Activated CD8-positive, alpha-beta T cell treated with anti-CD3 and anti-CD28 coated beads for 36 hours (primary cell): ENCODE measurements around the gene PTPRQ. TPM values are rescaled to one million over a fixed set of nuclear protein-coding genes. Genes with fewer than 3 reads are reported as not detected.
A peak's percentile ranks its signal among the peaks of the same experiment; 100 is the strongest.

Experiments
- ATAC-seq: fragments of 200-7000 bp; cut with Tn5 transposase; one replicate; pipeline ENCODE4 v1.10.0; 2021; ENCODE audit warnings: mild to moderate bottlenecking, moderate library complexity
- CTCF ChIA-PET: fragments of 350-600 bp; sonication (Branson Sonifier 250); formaldehyde crosslinking; loops from one replicate; lab custom pipeline; 2021; ENCODE audit warnings: antibody characterized with exemption; lab: Charles Lee
- POLR2A ChIA-PET: fragments of 350-600 bp; sonication (Branson Sonifier 250); formaldehyde crosslinking; loops from one replicate; lab custom pipeline; 2021; ENCODE audit warnings: antibody characterized with exemption; lab: Charles Lee
- DNase-seq: peaks from one replicate; pipeline ENCODE4 v3.0.0-alpha.2; 2020
- H3K27ac Mint-ChIP-seq: one replicate; pipeline ENCODE4 v1.8.0; 2021; ENCODE audit warnings: mild to moderate bottlenecking, mixed read lengths
- H3K27me3 Mint-ChIP-seq: one replicate; pipeline ENCODE4 v1.8.0; 2021; ENCODE audit warnings: mixed read lengths
- H3K36me3 Mint-ChIP-seq: one replicate; pipeline ENCODE4 v1.8.0; 2021; ENCODE audit warnings: low read depth, mixed read lengths
- H3K4me1 Mint-ChIP-seq: one replicate; pipeline ENCODE4 v1.8.0; 2021; ENCODE audit warnings: low read depth, mixed read lengths
- H3K4me3 Mint-ChIP-seq: one replicate; pipeline ENCODE4 v1.8.0; 2021; ENCODE audit warnings: mild to moderate bottlenecking, moderate library complexity, mixed read lengths
- H3K9me3 Mint-ChIP-seq: one replicate; pipeline ENCODE4 v1.8.0; 2021; ENCODE audit warnings: mixed read lengths
- intact Hi-C: fragments of 100-400 bp; cut with micrococcal nuclease; formaldehyde crosslinking; loops from one replicate; pipeline ENCODE4 v1.10.0; 2022
- total RNA-seq, 2 experiments: library from RNA; stranded (reverse); gene quantifications; one replicate each; pipeline ENCODE4 v1.2.3, GENCODE V29; 2021
- TF ChIP-seq, protein P1 (sequence below): fragments of 200-600 bp; IDR thresholded peaks from one replicate; pipeline ENCODE4 v1.8.0; 2022; ENCODE audit warnings: antibody characterized with exemption, mild to moderate bottlenecking

The PTPRQ gene
- total RNA-seq, 2 experiments from 2014 or later = not detected

DNA sequence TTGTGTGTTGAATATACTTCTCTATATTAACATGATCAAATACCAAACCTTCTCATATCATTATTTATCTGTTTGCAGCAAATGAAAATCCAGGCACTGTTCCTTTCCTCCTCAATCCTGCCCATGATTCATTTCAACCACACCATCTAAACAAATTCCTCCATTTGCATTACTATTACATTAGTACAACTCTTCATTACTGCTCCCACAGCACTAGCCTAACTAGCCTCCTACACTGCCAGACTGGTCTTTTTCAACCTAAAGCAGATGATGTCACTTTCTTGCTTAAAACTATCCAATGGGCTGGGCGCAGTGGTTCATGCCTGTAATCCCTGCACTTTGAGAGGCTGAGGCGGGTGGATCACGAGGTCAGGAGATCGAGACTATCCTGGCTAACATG lies 146.1 kb downstream of the PTPRQ start:
- TF ChIP-seq, protein P1, sequence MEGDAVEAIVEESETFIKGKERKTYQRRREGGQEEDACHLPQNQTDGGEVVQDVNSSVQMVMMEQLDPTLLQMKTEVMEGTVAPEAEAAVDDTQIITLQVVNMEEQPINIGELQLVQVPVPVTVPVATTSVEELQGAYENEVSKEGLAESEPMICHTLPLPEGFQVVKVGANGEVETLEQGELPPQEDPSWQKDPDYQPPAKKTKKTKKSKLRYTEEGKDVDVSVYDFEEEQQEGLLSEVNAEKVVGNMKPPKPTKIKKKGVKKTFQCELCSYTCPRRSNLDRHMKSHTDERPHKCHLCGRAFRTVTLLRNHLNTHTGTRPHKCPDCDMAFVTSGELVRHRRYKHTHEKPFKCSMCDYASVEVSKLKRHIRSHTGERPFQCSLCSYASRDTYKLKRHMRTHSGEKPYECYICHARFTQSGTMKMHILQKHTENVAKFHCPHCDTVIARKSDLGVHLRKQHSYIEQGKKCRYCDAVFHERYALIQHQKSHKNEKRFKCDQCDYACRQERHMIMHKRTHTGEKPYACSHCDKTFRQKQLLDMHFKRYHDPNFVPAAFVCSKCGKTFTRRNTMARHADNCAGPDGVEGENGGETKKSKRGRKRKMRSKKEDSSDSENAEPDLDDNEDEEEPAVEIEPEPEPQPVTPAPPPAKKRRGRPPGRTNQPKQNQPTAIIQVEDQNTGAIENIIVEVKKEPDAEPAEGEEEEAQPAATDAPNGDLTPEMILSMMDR = no peak
- POLR2A ChIA-PET = no interaction called here
- ATAC-seq (no peak), DNase-seq (no peak)
- Mint-ChIP-seq H3K27ac (no peak overlapping the region), H3K4me3 (no peak overlapping the region), H3K9me3 (peaks cover 3% of the 10 kb centered on the region), H3K27me3 (no peaks in the 10 kb centered on the region), H3K36me3 (no peaks in the 10 kb centered on the region), H3K4me1 (no peaks in the 10 kb centered on the region)
- intact Hi-C loops = no loop called here
- CTCF ChIA-PET = no interaction called here

DNA sequence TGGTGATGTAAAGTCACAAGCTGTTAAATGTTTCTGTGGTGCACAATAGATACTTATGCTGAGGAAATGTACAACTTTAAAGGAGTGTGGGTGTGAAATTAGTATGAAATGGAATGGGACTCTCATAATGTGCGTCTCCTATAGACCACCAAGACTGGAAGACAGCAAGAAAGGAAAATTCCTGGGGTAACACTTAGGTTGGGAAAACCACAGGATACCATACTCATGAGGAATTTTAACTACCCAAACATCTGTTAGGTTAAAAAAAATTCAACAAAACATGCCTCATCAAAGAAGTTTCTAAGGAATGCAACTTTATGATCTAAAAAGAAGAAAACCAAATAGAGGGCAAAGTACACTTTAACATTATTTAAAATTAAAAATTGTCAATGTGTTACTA lies 149.7 kb downstream of the PTPRQ start:
- intact Hi-C loops = no loop called here
- Mint-ChIP-seq H3K9me3 (peaks cover 3% of the 10 kb centered on the region), H3K36me3 (no peaks in the 10 kb centered on the region), H3K4me1 (no peaks in the 10 kb centered on the region), H3K27ac (no peak overlapping the region), H3K4me3 (no peak overlapping the region), H3K27me3 (no peaks in the 10 kb centered on the region)
- DNase-seq (no peak), ATAC-seq (no peak)
- ChIA-PET CTCF (no interaction called here), POLR2A (no interaction called here)
- TF ChIP-seq, protein P1 = no peak

DNA sequence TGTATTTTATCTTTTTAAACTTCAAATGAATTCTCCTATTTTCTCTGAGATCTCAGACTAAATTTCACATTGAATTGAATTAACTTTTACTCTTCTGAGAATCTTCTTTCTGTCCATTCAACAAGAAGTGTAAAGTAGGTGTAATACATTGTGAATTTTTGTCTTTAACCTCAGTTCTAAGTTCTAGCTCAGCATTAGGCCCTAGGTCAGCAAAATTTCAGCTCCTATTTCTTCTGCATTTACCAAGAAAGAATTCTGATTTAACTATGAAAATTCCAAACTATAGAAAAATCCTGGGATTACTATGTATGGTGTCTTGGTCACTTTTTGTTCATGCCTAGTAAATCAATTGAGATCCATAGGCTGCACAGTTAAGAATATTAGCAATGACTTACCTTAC lies 152.5 kb downstream of the PTPRQ start:
- H3K27ac Mint-ChIP-seq = no peak overlapping the region
- intact Hi-C loops = no loop called here
- ChIA-PET CTCF (no interaction called here), POLR2A (no interaction called here)
- DNase-seq (no peak), ATAC-seq (no peak)
- TF ChIP-seq, protein P1 = no peak
- no peak overlapping the region for H3K4me3 Mint-ChIP-seq
- H3K27me3 Mint-ChIP-seq = no peaks in the 10 kb centered on the region
- no peaks in the 10 kb centered on the region for H3K9me3 Mint-ChIP-seq
- H3K4me1 Mint-ChIP-seq = no peaks in the 10 kb centered on the region
- no peaks in the 10 kb centered on the region for H3K36me3 Mint-ChIP-seq

DNA sequence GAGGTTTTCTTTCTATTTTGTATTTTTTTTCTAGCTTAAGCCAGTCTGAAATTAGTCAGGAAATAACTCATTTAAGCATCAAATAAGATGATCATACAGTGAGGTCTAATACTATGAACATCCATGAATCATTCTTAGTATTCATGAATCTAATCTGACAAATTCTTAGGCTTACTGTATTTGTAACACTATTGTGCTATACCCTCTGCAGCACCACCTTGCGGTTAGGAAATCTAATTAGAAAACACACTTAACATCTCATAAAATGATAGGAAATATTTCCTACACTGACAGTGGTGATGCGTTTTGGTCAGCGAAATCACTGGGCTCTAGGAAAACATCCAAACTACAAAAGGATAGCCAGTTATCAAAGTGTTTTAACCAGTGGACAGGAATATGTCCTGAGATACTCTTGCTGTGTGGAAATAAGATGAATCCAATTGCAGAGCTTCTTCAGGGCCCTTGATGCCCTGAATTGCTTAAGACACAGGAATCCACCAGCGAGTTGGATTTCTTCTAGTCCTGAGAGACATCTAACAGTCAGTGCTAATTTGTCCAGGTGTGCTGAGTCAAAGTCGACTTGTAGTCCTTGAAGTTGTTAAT lies 154.1 kb downstream of the PTPRQ start:
- CTCF ChIA-PET = no interaction called here
- TF ChIP-seq, protein P1 = no peak
- DNase-seq (peak; percentile 1), ATAC-seq (no peak)
- Mint-ChIP-seq H3K4me1 (no peaks in the 10 kb centered on the region), H3K27me3 (no peaks in the 10 kb centered on the region), H3K9me3 (no peaks in the 10 kb centered on the region), H3K4me3 (no peak overlapping the region), H3K27ac (no peak overlapping the region), H3K36me3 (no peaks in the 10 kb centered on the region)
- intact Hi-C loops = no loop called here
- POLR2A ChIA-PET = no interaction called here

DNA sequence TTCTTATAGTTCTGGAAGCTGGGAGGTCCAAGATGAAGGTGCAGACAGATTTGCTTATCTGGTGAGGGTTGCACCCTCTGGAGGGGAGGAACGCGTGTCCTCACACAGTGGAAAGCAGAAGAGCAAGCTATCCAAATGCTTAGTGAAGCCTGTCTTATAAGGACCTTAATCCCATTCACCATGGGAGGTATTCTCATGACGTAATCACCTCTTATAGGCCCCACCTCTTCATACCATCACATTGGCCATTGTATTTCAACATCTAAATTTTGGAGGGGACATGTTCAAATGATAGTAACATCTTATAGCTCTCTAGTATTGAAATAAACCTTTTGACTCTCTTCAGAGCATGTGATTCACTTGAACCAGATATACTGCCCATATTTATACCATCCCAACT lies 158.4 kb downstream of the PTPRQ start:
- Mint-ChIP-seq H3K9me3 (no peaks in the 10 kb centered on the region), H3K27ac (no peak overlapping the region), H3K36me3 (no peaks in the 10 kb centered on the region), H3K4me3 (no peak overlapping the region), H3K27me3 (no peaks in the 10 kb centered on the region), H3K4me1 (no peaks in the 10 kb centered on the region)
- POLR2A ChIA-PET = no interaction called here
- CTCF ChIA-PET = interaction anchor here (0.6 kb wide), 1 partner anchor 33 kb away, joined by 3 read pairs; no protein-coding TSS in a partner anchor
- TF ChIP-seq, protein P1 = no peak
- DNase-seq = no peak
- intact Hi-C loops = no loop called here
- no peak for ATAC-seq
